Hematopoietic multipotent progenitor cell treated with erythropoietin and hydrocortisone succinate and interleukin-3 and kit ligand, for 17 days (in vitro differentiated cells): Measurements from ENCODE around the gene SUSD4.

Source experiments
- DNase-seq: peaks from one replicate; pipeline ENCODE4 v3.0.0-alpha.2; 2015; ENCODE audit warnings: low spot score

The SUSD4 gene

DNA sequence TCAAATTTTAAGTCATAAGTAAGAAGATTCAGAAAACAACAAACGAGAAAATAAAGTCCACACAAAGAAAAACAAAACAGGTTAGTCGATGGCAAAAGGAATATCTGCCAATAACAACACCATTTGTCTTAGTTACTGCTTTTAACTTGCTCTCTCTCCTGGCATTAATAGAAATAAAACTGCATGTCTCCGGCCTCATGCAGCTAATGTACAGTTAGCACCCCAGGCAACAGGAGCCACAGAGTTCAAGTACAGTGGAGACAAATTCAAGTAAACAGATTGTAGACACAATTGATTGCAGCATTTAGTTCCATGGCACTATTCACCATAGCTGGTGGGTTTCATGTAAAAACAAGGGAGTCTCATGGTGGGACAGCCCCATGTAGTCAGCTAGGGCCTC, 33.5 kb downstream of the SUSD4 start:
- DNase-seq, result no peak

DNA sequence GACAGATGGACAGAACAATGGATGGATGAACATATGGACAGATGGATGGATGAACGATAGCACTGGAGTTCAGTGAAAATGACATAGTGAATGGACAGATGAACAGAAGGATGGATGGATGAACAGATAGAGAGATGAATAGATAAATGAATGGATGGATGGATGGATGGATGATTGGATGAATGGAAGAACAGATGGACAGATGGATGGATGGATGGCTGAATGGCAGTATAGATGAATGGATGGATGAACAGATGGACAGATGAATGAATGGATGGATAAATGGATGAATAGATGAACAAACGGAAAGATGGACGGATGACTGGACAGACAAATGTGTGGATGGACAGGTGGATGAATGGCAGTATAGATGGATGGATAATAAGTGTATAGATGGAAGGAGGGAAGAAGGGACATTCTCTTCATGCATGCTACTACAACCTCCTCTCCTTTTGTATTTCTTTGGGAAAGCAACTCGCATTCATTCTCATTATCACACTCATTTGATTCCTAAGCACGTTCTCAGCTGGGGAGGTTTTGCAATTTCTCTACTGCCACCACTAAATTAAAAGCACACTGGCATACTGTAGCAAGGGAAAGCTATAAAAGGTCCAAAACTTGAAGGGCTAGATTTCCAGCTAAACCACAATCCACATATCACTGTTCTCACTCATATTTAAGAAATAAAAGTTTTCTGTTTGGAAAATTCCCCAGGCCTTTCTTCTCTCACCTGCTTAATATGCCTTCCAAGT, 34.1 kb downstream of the SUSD4 start:
- DNase-seq, result no peak

DNA sequence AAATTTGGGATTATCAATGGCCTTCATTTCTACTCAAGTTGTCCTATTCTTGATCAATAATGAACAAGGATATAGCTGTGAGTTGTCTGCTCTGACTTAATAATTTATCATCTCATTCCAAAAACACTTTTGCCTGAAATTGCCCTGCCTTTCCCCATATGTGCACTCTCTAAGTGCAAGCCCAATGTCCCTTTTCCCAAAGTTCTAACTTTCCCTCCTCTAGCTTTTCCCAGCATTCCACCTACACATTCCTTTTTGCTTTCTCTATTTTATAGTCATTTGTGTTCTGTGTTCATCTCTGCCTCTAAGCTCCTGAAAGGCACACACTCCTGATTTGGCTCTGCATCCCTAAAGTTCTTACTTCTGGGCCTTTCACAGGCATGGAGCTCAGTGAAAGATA, 34.7 kb downstream of the SUSD4 start:
- no peak for DNase-seq

DNA sequence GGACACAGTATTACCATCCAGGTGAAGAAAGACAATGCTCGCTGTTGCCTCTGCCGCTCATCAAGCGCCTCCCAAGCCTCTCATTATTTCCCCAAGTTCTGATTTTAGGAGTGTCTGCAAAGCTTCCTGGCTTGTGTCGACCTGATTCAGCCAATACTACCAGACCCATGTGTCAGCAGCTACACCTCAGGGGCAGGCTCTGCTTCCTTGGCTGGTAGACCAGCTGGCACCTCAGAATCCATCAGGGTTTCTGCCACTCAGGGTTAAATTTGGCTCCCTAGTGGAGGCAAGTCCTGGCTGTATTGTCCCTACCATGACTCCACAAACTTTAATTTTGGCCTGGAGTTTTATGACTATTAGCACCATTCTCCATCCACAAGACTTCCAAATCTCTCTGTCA, 35.4 kb downstream of the SUSD4 start:
- no peak for DNase-seq

GRCh38 chr1:223326776-223327175, 37.2 kb downstream of the SUSD4 start:
- DNase-seq, result no peak

DNA sequence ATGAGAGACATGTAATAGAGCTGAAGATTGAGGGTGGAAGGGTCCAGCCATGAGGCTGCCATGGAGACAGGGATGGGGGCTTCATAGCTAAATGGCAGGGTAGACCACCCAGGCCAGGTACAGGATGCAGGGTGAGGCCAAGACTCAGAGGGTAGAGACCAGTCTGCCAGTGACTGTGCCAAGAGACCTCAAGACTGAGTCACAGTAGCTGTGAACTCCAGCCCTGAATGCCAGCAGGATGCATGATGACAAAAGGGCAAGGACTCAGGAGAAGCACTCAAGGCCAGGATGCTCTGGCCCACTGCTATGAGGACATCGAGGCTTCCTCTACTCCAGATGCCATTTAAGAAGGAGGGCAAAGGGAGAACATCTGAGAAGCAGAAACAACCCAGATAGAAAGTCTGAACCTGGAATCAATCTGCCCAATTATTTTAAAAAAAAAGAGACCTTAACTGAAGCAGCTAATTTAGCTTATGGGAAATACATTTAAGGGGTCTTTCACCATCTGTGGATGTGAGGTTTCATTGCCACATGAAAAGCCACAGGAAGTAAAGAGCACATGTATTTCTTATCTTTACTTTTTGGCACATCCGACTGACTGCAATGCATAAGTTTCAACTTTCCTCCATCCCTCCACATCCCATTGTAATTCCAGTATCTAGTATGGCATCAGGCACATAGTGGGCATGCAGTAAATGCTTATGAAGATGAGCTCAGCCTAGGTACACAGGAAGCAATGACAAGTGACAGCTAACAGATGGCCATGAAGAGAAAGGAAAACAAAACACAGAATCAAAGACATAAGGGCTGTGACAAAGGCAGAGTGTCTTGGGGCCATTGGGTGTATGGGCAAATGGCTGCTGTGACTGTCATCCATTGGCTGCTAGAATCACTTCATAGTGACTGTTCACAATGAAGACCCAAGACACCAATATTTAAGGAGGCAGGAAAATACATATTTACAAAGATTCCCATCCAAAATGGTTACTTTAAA, 40.2 kb downstream of the SUSD4 start:
- DNase-seq, result no peak

DNA sequence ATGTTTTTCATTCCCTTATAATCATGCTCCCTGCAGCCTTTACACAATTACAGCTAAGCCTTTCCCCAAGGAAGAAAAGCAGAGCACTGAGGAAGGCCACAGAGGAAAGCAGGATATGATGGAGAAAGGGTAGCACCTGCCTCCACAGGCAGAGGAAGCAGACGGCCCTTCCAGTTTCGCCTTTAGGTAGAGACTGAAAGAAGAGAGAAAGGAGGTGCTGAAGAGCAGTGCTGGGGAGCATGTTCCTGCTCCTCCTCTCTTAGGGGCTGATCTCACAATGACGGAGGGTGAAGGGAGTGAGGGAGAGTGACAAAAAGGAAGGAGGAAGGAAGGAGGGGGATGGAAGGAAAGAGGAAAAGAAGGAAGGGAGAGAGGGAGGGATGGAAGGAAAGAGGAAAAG, 41.1 kb downstream of the SUSD4 start:
- no peak for DNase-seq

- no peak for DNase-seq
These were observed 43.0 kb downstream of the SUSD4 start for GRCh38 chr1:223320959-223321358.

GRCh38 chr1:223319905-223320580, 43.9 kb downstream of the SUSD4 start:
- DNase-seq, result no peak

DNA sequence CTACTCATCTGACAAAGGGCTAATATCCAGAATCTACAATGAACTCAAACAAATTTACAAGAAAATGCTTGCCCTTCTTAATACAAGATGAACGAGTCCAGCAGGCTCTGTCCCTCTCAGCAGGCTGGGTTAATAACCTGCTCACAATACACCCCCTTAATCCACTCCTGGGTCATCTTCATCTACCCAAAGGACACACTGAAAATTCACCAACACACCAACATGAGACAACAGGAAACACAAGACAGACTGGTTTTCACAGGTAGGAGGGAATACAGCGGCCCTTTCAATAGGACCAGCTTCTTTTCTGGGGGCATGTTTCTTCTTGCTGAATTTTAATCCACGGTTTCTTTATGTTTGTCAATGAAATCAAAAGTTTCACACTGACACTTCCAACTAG, 44.6 kb downstream of the SUSD4 start:
- DNase-seq, result no peak

DNA sequence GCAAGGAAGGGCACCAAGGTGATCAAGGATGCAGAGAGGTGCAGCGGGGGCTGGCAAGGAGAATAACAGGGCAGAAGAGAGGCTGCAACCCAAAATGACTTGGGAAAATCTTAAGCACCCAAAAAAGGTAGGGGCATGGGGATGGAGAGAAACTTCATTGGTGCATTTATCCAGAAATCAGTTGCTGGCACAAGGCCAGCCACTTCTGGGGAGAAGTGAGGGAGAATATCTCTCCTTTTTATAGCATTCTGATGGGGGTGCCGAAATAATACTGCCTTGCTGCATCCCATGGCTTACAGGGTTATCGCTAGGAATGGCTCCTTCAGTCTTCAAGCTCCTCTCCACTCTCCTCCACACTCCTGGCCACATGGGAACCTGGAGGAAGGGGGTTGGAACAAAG, 47.9 kb downstream of the SUSD4 start:
- no peak for DNase-seq

DNA sequence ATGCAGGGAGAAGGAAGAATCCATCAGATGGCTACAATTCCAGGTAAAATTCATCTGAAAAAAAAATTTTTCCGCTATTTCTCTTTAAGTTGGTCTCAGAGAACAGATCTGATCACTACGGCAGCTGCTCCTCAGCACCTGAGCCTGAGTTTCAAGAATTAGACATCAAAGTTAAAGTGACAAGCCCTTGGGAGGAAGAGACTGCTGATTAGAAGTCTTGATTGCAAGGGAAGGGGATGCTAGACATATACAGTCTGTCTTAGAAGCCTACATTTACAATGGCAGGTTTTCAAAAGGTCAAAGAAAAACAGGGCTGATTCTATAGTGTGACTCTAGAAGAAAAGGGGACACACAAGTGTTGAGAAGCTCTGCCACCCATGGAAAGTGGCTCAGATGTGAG, 48.3 kb downstream of the SUSD4 start:
- DNase-seq, result no peak

DNA sequence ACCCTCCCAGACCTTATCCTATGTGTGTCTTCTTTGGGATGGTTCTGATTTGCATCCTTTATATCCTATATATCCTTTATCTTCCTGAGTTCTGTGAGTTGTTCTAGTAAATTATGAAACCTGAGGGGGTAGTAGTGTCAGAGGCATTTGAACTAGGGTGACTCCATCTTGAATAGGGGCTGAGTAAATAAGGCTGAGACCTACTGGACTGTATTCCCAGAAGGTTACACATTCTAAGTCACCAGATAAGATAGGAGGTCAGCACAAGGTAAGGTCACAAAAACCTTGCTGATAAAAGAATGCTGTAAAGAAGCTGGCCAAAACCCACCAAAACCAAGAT, 50.6 kb downstream of the SUSD4 start:
- no peak for DNase-seq

DNA sequence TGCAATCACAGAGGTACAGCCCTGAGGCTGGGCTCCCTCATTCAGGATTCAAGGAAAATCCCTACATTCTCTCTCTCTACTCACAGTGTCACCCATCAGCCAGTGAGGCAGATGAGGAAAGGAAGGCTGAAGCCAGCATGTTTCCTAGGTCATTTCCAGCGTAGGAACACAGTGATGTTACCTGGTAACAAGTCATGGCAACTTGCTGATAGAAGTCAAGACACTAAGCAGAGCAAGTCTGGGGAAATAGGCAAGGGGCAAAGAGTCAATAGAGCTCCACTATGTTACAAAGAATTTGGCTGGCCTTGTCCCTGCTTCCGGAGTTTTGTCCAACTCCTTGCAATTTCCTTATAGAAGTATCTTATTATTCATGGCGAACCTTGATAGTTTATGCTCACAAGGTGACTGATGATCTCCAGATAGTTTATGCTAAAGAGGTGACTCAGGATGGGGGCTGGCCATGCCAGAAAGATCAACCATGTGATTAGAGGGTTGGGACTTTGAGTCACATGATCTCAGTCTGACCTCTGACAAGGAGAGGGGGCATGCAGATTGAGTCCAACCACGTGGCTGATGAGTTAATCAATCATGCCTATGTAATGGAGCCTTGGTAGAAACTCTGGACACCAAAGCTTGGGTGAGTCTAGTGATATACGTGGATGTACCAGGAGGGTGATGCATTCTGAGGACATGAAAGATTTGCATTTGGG, 51.1 kb downstream of the SUSD4 start:
- no peak for DNase-seq

DNA sequence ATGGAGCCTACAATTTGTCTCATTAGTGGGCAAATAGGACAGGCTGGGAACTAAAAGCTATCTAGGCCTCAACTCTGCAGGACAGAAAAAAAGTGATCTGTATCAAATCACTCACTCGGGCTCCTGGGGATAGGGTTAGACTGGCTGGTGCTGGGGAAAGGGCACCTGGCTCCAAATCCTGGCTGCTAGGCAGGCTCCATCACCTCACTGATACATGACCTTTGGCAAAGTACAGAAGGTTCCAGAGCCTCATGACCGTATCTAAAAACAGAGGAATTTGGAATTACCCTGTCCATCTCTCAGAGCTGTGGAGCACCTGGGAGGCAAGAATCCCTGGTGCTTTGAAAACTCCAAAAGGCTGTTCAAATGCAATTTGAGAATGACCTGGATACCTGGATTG, 51.7 kb downstream of the SUSD4 start:
- DNase-seq, result no peak

GRCh38 chr1:223311826-223312225, 52.1 kb downstream of the SUSD4 start:
- no peak for DNase-seq

GRCh38 chr1:223308136-223308535, 55.8 kb downstream of the SUSD4 start:
- no peak for DNase-seq

DNA sequence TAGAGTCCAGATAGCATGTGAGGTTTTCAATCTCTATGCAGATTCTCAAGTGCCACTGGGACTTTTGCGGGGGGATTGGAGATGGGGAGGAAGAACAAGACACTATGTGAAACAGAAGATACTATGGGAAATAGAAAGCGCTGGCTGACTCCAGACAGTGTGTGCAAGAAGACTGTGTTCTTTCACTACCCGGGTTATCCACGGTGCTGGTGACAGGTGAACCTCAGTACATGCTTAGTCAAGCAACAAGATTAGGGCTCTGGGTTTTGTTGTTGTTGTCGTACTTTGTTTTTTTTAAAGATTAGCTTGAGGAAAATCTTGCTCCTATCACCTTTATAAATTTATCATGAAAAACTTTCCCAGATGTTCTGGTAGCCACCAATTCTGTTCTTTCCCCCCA, 56.4 kb downstream of the SUSD4 start:
- no peak for DNase-seq

GRCh38 chr1:223304931-223305330, 59.0 kb downstream of the SUSD4 start:
- no peak for DNase-seq

DNA sequence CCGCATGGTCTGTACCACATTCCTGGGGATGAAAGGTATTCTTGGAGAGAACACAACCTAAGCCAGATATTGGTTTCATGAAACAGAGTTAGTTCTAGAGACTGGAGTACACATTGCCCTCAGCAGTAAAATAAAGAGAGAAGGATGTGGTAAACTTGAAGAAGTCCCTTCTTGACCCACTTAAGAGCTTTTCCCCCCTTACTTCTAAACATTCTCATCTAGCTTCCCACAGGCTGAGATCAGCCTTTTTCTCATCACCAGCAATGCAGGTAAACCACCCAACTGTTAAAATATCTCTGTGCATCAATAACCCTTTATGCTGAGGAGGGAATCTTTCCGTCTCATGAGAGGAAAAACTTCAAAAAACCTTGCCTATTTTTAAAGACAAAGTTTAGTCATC, 62.6 kb downstream of the SUSD4 start:
- DNase-seq, result no peak

DNA sequence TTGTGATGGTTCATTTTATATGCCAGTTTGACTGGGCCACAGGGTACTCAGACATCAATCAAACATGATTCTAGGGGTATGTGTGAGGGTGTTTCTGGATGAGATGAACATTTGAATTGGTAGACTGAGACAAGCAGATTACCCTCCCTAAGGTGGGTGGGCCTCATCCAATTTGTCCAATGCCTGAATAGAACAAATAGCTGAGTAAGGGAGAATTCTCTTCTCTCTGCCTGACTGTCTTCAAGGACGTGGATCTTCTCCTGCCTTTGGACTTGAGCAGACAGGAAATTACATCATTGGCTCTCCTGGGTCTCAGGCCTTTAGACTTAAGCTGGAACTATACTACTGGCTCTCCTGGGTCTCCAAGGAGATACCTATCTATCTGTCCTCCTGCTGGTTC, 64.4 kb downstream of the SUSD4 start:
- DNase-seq, result no peak

DNA sequence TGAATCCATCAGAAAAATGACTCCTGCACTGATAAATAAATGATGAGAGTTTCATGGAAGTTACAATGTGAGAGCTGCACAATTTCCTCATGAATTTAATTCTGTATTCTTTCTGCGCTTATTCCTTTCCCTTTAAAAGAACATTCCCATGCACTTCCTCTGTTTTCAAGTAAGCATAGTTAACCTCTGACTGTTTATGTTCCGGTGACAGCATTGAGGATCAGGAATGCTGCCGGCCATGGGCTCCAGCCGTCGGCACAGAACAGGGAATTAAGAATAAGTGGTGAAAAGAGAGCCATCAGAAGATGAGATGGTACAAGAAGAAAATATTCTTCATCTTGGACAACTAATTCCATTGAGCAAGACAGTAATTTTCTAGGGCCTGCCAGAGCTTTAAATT, 65.3 kb downstream of the SUSD4 start:
- no peak for DNase-seq
